ENCODE measurements around the gene TBC1D2. TPM values are rescaled to one million over a fixed set of nuclear protein-coding genes. Genes with fewer than 3 reads are reported as not detected.
A peak's percentile ranks its signal among the peaks of the same experiment; 100 is the strongest.

TBC1D2 gene
- total RNA-seq, 1 donor from 2014 or later, result 23.7 TPM

- no peak for DNase-seq (ENCODE audit: extremely low spot score, unreplicated experiment)
- Mint-ChIP-seq H3K27ac (ENCODE audit: unreplicated experiment) (peak overlapping the region; percentile 72), H3K27me3 (ENCODE audit: unreplicated experiment) (no peaks in the 10 kb centered on the region), H3K36me3 (ENCODE audit: unreplicated experiment) (peaks cover 25% of the 10 kb centered on the region), H3K9me3 (ENCODE audit: unreplicated experiment) (no peaks in the 10 kb centered on the region), H3K4me1 (ENCODE audit: unreplicated experiment) (peaks cover 18% of the 10 kb centered on the region), H3K4me3 (ENCODE audit: unreplicated experiment) (no peak overlapping the region)
- TF ChIP-seq CTCF (IDR thresholded peaks at IDR 0.05), result peak; percentile 34
Measured at GRCh38 chr9:98207606-98208005, 47.8 kb downstream of the TBC1D2 start.

- H3K36me3 Mint-ChIP-seq (ENCODE audit: unreplicated experiment), result peaks cover 23% of the 10 kb centered on the region
- H3K9me3 Mint-ChIP-seq (ENCODE audit: unreplicated experiment), result no peaks in the 10 kb centered on the region
- H3K4me1 Mint-ChIP-seq (ENCODE audit: unreplicated experiment), result peaks cover 18% of the 10 kb centered on the region
- no peak for TF ChIP-seq CTCF (IDR thresholded peaks at IDR 0.05)
- H3K4me3 Mint-ChIP-seq (ENCODE audit: unreplicated experiment), result no peak overlapping the region
- no peaks in the 10 kb centered on the region for H3K27me3 Mint-ChIP-seq (ENCODE audit: unreplicated experiment)
- no peak overlapping the region for H3K27ac Mint-ChIP-seq (ENCODE audit: unreplicated experiment)
- no peak for DNase-seq (ENCODE audit: extremely low spot score, unreplicated experiment)
Measured at GRCh38 chr9:98206754-98207153, 48.7 kb downstream of the TBC1D2 start.

GRCh38 chr9:98204692-98205091 lies 50.8 kb downstream of the TBC1D2 start:
- DNase-seq (ENCODE audit: extremely low spot score, unreplicated experiment), result no peak
- no peak overlapping the region for H3K27ac Mint-ChIP-seq (ENCODE audit: unreplicated experiment)
- H3K9me3 Mint-ChIP-seq (ENCODE audit: unreplicated experiment), result no peaks in the 10 kb centered on the region
- TF ChIP-seq CTCF (IDR thresholded peaks at IDR 0.05), result no peak
- no peaks in the 10 kb centered on the region for H3K27me3 Mint-ChIP-seq (ENCODE audit: unreplicated experiment)
- H3K36me3 Mint-ChIP-seq (ENCODE audit: unreplicated experiment), result peaks cover 17% of the 10 kb centered on the region
- no peak overlapping the region for H3K4me3 Mint-ChIP-seq (ENCODE audit: unreplicated experiment)
- H3K4me1 Mint-ChIP-seq (ENCODE audit: unreplicated experiment), result peaks cover 18% of the 10 kb centered on the region

- Mint-ChIP-seq H3K36me3 (ENCODE audit: unreplicated experiment) (peaks cover 8% of the 10 kb centered on the region), H3K27me3 (ENCODE audit: unreplicated experiment) (no peaks in the 10 kb centered on the region), H3K27ac (ENCODE audit: unreplicated experiment) (no peak overlapping the region), H3K4me1 (ENCODE audit: unreplicated experiment) (peaks cover 16% of the 10 kb centered on the region), H3K4me3 (ENCODE audit: unreplicated experiment) (no peak overlapping the region), H3K9me3 (ENCODE audit: unreplicated experiment) (no peaks in the 10 kb centered on the region)
- TF ChIP-seq CTCF (IDR thresholded peaks at IDR 0.05), result no peak
- no peak for DNase-seq (ENCODE audit: extremely low spot score, unreplicated experiment)
Measured at GRCh38 chr9:98203153-98203552, 52.3 kb downstream of the TBC1D2 start.

GRCh38 chr9:98202252-98202651 lies 53.2 kb downstream of the TBC1D2 start:
- peaks cover 4% of the 10 kb centered on the region for H3K36me3 Mint-ChIP-seq (ENCODE audit: unreplicated experiment)
- no peaks in the 10 kb centered on the region for H3K27me3 Mint-ChIP-seq (ENCODE audit: unreplicated experiment)
- H3K4me1 Mint-ChIP-seq (ENCODE audit: unreplicated experiment), result peaks cover 7% of the 10 kb centered on the region
- no peak for DNase-seq (ENCODE audit: extremely low spot score, unreplicated experiment)
- H3K4me3 Mint-ChIP-seq (ENCODE audit: unreplicated experiment), result no peak overlapping the region
- no peaks in the 10 kb centered on the region for H3K9me3 Mint-ChIP-seq (ENCODE audit: unreplicated experiment)
- H3K27ac Mint-ChIP-seq (ENCODE audit: unreplicated experiment), result no peak overlapping the region
- TF ChIP-seq CTCF (IDR thresholded peaks at IDR 0.05), result no peak
